Astrocyte (in vitro differentiated cells and primary cell): ENCODE data around the gene SCGB1A1. TPM values are rescaled to one million over a fixed set of nuclear protein-coding genes. Genes with fewer than 3 reads are reported as not detected.
"Not testable (repeated sequence)": the region's sequence is repeated elsewhere in the genome, so short reads cannot be mapped to it uniquely, and the experiment has no call there.

ENCODE experiments used
- DNase-seq: peaks from one replicate; pipeline ENCODE4 v3.0.0-alpha.2; 2010; ENCODE audit warnings: low read depth
- FAIRE-seq: peaks from 2 replicates; lab custom pipeline; 2011; peaks lifted over from hg19 to GRCh38; lab: Jason Lieb, UNC
- H2AFZ ChIP-seq: 2 replicates; pipeline ENCODE4 v1.6.0; 2012; ENCODE audit warnings: low read depth, low read length, inconsistent platforms
- H3K27ac ChIP-seq: 2 replicates; pipeline ENCODE4 v1.5.1; 2011; ENCODE audit warnings: low read depth, low read length, inconsistent platforms
- H3K27me3 ChIP-seq: 2 replicates; pipeline ENCODE4 v1.6.0; 2011; ENCODE audit warnings: low read length, inconsistent platforms; ENCODE audit not compliant: insufficient read depth
- H3K36me3 ChIP-seq: 2 replicates; pipeline ENCODE4 v1.5.1; 2011; ENCODE audit warnings: low read length, inconsistent platforms; ENCODE audit not compliant: insufficient read depth
- H3K4me1 ChIP-seq: 2 replicates; pipeline ENCODE4 v1.5.1; 2011; ENCODE audit warnings: low read length, inconsistent platforms; ENCODE audit not compliant: insufficient read depth
- H3K4me2 ChIP-seq: 2 replicates; pipeline ENCODE4 v1.6.0; 2012; ENCODE audit warnings: low read length, inconsistent platforms
- H3K4me3 ChIP-seq: 2 replicates; pipeline ENCODE4 v1.5.1; 2011; ENCODE audit warnings: low read depth, mild to moderate bottlenecking, low read length, inconsistent platforms; ENCODE audit not compliant: insufficient read depth
- H3K79me2 ChIP-seq: 2 replicates; pipeline ENCODE4 v1.6.0; 2012; ENCODE audit warnings: mild to moderate bottlenecking, low read length, inconsistent platforms; ENCODE audit not compliant: insufficient read depth
- H3K9ac ChIP-seq: 2 replicates; pipeline ENCODE4 v1.6.0; 2012; ENCODE audit warnings: mild to moderate bottlenecking, low read length, inconsistent platforms
- H3K9me3 ChIP-seq: 2 replicates; pipeline ENCODE4 v1.5.1; 2012; ENCODE audit warnings: low read depth, mild to moderate bottlenecking, low read length, inconsistent platforms; ENCODE audit not compliant: insufficient read depth
- H4K20me1 ChIP-seq: 2 replicates; pipeline ENCODE4 v1.6.0; 2012; ENCODE audit warnings: low read length, inconsistent platforms; ENCODE audit not compliant: insufficient read depth
- H3K27ac Mint-ChIP-seq: one replicate; pipeline ENCODE4 v1.8.0; 2021; ENCODE audit warnings: mild to moderate bottlenecking, mixed read lengths; ENCODE audit not compliant: unreplicated experiment
- H3K27me3 Mint-ChIP-seq: one replicate; pipeline ENCODE4 v1.8.0; 2021; ENCODE audit warnings: low read depth, mixed read lengths; ENCODE audit not compliant: unreplicated experiment
- H3K36me3 Mint-ChIP-seq: one replicate; pipeline ENCODE4 v1.8.0; 2021; ENCODE audit warnings: low read depth, mixed read lengths; ENCODE audit not compliant: unreplicated experiment
- H3K4me1 Mint-ChIP-seq: one replicate; pipeline ENCODE4 v1.8.0; 2021; ENCODE audit warnings: low read depth, mixed read lengths; ENCODE audit not compliant: unreplicated experiment
- H3K4me3 Mint-ChIP-seq: one replicate; pipeline ENCODE4 v1.8.0; 2021; ENCODE audit warnings: mild to moderate bottlenecking, moderate library complexity, mixed read lengths; ENCODE audit not compliant: unreplicated experiment
- H3K9me3 Mint-ChIP-seq: one replicate; pipeline ENCODE4 v1.8.0; 2021; ENCODE audit warnings: mild to moderate bottlenecking, mixed read lengths; ENCODE audit not compliant: unreplicated experiment
- CTCF ChIP-seq: IDR thresholded peaks from 2 replicates; pipeline ENCODE4 v1.5.1; 2011; ENCODE audit warnings: low read depth, mild to moderate bottlenecking, inconsistent platforms, low read length, moderate library complexity; ENCODE audit not compliant: insufficient read depth
- EZH2 ChIP-seq: IDR thresholded peaks from 2 replicates; pipeline ENCODE4 v1.6.1; 2012; ENCODE audit warnings: mild to moderate bottlenecking, low read length, inconsistent platforms; ENCODE audit not compliant: insufficient read depth
- total RNA-seq: library from RNA; stranded (reverse); gene quantifications from 2 replicates; pipeline ENCODE4 v1.2.1, GENCODE V29; 2021

Gene SCGB1A1
- total RNA-seq, 1 donor from 2014 or later: not detected

- not testable (repeated sequence) for H4K20me1 ChIP-seq, H3K27me3 ChIP-seq, H3K27me3 Mint-ChIP-seq, H3K79me2 ChIP-seq, H3K4me1 Mint-ChIP-seq, H3K4me3 ChIP-seq, H3K36me3 ChIP-seq, H3K27ac ChIP-seq, H3K4me3 Mint-ChIP-seq, H3K9me3 ChIP-seq, FAIRE-seq, H3K9me3 Mint-ChIP-seq, H2AFZ ChIP-seq, H3K4me1 ChIP-seq, H3K9ac ChIP-seq, H3K36me3 Mint-ChIP-seq
- peak; percentile 56 for TF ChIP-seq CTCF
- peak; percentile 21 for DNase-seq
- peak overlapping the region; percentile 38 for H3K27ac Mint-ChIP-seq
- H3K4me2 ChIP-seq: peak overlapping the region; percentile 71
Measured at GRCh38 chr11:62380821-62381245, 38.0 kb upstream of the SCGB1A1 start.

- H2AFZ ChIP-seq: no peak overlapping the region
- no peak for TF ChIP-seq EZH2
- TF ChIP-seq CTCF: no peak
- Mint-ChIP-seq H3K4me3 (no peak overlapping the region), H3K27ac (no peak overlapping the region), H3K27me3 (no peaks in the 10 kb centered on the region), H3K9me3 (no peaks in the 10 kb centered on the region), H3K36me3 (no peaks in the 10 kb centered on the region), H3K4me1 (no peaks in the 10 kb centered on the region)
- H3K4me1 ChIP-seq: no peaks in the 10 kb centered on the region
- no peaks in the 10 kb centered on the region for H3K9me3 ChIP-seq
- H3K4me2 ChIP-seq: no peak overlapping the region
- no peak for DNase-seq
- H3K9ac ChIP-seq: no peak overlapping the region
- no peak overlapping the region for H3K27ac ChIP-seq
- no peaks in the 10 kb centered on the region for H4K20me1 ChIP-seq
- FAIRE-seq: no peak
- no peaks in the 10 kb centered on the region for H3K36me3 ChIP-seq
- H3K4me3 ChIP-seq: no peak overlapping the region
- no peaks in the 10 kb centered on the region for H3K79me2 ChIP-seq
- H3K27me3 ChIP-seq: no peaks in the 10 kb centered on the region
Measured at GRCh38 chr11:62383822-62384221, 35.0 kb upstream of the SCGB1A1 start.

- H4K20me1 ChIP-seq, H3K4me3 ChIP-seq, H3K36me3 ChIP-seq, H3K9me3 Mint-ChIP-seq, H3K4me1 Mint-ChIP-seq, H3K36me3 Mint-ChIP-seq, H3K9ac ChIP-seq, H3K27me3 ChIP-seq, H3K79me2 ChIP-seq, H3K9me3 ChIP-seq, DNase-seq, FAIRE-seq, H2AFZ ChIP-seq, H3K4me2 ChIP-seq, H3K27ac ChIP-seq, H3K4me3 Mint-ChIP-seq, H3K4me1 ChIP-seq, H3K27ac Mint-ChIP-seq: not testable (repeated sequence)
- H3K27me3 Mint-ChIP-seq: peaks cover 10% of the 10 kb centered on the region
Measured at GRCh38 chr11:62386083-62386482, 32.8 kb upstream of the SCGB1A1 start.
